Right ventricle myocardium superior (tissue), 1 donor: Measurements from ENCODE around the gene NHSL2. TPM values are rescaled to one million over a fixed set of nuclear protein-coding genes. Genes with fewer than 3 reads are reported as not detected.
"Not testable (repeated sequence)": the region's sequence is repeated elsewhere in the genome, so short reads cannot be mapped to it uniquely, and the experiment has no call there.

ENCODE experiments used
- ATAC-seq: fragments of 200-7000 bp; cut with Tn5 transposase; one replicate; pipeline ENCODE4 v1.9.1; 2020; ENCODE audit warnings: mild to moderate bottlenecking; ENCODE audit not compliant: poor library complexity
- DNase-seq: peaks from one replicate; pipeline ENCODE4 v3.0.0-alpha.2; 2020
- intact Hi-C: fragments of 100-400 bp; cut with DNase I; formaldehyde crosslinking; loops from one replicate; pipeline ENCODE4 v1.11.2; 2022
- total RNA-seq: library from RNA; stranded (reverse); fragmentation: NEBNext Ultra II Directional; extraction: Animal tissue kit (Norgen Biotek cat#: 25700); gene quantifications from one replicate; pipeline ENCODE4 v1.2.1, GENCODE V29; 2021
- donor health status: DM: no; HTN: yes; CAD: no; lungs with severe emphysema.

Gene NHSL2
- total RNA-seq, 1 donor from 2014 or later = 4.7 TPM

GRCh38 chrX:72165551-72165950, 254.9 kb downstream of the NHSL2 start:
- no peak for ATAC-seq
- intact Hi-C loops = no loop called here
- no peak for DNase-seq

GRCh38 chrX:72169008-72169728, 258.5 kb downstream of the NHSL2 start:
- DNase-seq = no peak
- intact Hi-C loops = no loop called here
- ATAC-seq = no peak

- intact Hi-C loops, ATAC-seq, DNase-seq: not testable (repeated sequence)
Observed at GRCh38 chrX:72176289-72176688, 265.6 kb downstream of the NHSL2 start.

- no peak for ATAC-seq
- intact Hi-C loops = no loop called here
- DNase-seq = no peak
Observed at GRCh38 chrX:72176981-72177380, 266.3 kb downstream of the NHSL2 start.

DNA sequence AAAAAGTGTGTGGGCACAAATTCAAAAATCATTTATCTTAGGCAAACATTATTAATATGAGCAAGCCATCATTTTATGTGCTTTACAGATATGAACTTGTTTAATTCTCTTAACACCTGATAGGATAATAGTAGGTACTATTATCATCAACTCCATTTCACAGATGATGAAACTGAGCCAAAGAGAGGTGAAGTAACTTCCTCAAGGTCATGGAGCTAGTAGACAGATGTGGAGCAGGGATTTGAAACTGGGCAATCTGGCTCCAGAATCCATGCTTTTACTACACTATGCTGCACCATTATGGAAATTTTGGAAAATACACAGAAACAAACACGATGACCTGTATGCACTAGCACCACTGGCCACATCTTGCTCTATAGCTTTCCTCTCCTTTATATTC, 269.9 kb downstream of the NHSL2 start:
- no peak for DNase-seq
- intact Hi-C loops = no loop called here

GRCh38 chrX:72181178-72182125, 270.8 kb downstream of the NHSL2 start, which contains the start of gene PIN4:
Gene PIN4, plus strand, starts transcription at chrX:72181757. Its CDS starts 29 bp downstream, at chrX:72181786.
- intact Hi-C loops = no loop called here
- DNase-seq (peak; percentile 92), ATAC-seq (peak; percentile 99)

More for the DNA sequence above, 269.9 kb downstream of the NHSL2 start:
- no peak for ATAC-seq

GRCh38 chrX:72182924-72183323, 272.3 kb downstream of the NHSL2 start:
- intact Hi-C loops = no loop called here
- DNase-seq = no peak
- no peak for ATAC-seq

GRCh38 chrX:72201836-72202536, 291.3 kb downstream of the NHSL2 start:
- no peak for DNase-seq
- no peak for ATAC-seq
- intact Hi-C loops = no loop called here

Other genes starting within 250 kb of the NHSL2 start
- gene CXorf49, start 192.6 kb upstream of the NHSL2 start, total RNA-seq = not detected
- not detected for gene CXorf49B, start 147.5 kb upstream of the NHSL2 start, total RNA-seq
- gene RTL5, start 221.1 kb downstream of the NHSL2 start, total RNA-seq = 2.4 TPM